SH-SY5Y (cell line): ENCODE results near the gene ZDHHC7.

Source experiments
- GATA2 ChIP-seq: IDR thresholded peaks from 2 replicates; pipeline ENCODE4 v1.6.1; 2011; ENCODE audit warnings: mild to moderate bottlenecking, low read depth, low read length
- GATA3 ChIP-seq: IDR thresholded peaks from 2 replicates; pipeline ENCODE4 v1.6.1; 2011; ENCODE audit warnings: low read depth, mild to moderate bottlenecking, low read length, moderate library complexity

DNA sequence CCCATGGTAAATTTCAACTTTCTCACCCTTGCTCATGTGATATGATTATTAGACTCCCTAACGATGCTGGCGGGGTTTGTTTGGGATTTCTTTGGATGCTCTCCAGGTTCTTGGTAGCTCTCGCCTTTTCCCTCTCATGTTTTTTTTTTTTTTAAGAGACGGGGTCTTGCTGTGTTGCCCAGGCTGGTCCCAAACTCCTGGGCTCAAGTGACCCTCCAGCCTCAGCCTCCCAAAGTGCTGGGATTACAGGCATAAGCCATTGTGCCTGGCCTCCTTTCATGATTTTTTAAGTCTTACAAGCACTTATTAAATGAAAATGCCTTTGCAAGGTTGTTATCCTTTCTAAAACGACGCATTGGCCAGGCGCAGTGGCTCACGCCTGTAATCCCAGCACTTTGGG, 40.3 kb upstream of the ZDHHC7 start:
- TF ChIP-seq GATA2, result no peak
- TF ChIP-seq GATA3, result no peak
